SK-N-SH (cell line): ENCODE results near the gene LPGAT1.

Source experiments
- POLR2AphosphoS5 ChIP-seq: IDR thresholded peaks from 2 replicates; pipeline ENCODE4 v1.6.1; 2012; ENCODE audit warnings: low read depth, low read length
- TF ChIP-seq, protein P1 (sequence below): fragments of 200-600 bp; sonication (generic); IDR thresholded peaks from 2 replicates; pipeline ENCODE4 v1.6.1; 2017; ENCODE audit warnings: antibody characterized with exemption, mild to moderate bottlenecking, moderate library complexity

DNA sequence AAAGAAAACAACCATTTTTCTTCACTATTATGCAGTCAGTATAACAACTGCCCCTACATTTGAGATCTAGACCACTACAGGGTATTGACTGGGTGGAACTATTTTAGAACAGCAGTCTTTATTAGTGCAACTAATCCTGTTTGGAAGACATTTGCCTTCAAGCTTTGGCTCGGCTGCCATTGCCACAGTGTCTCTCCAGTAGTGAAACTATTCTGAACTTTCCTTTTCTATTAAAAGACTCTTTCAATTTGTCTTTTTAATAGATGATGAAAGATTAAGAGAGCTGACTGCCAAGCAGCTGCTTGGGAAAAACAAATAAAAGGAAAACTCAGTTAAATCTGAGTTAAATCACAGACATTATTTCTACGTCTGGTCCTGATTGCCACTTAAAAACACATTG, 49.3 kb downstream of the LPGAT1 start:
- TF ChIP-seq, protein P1, sequence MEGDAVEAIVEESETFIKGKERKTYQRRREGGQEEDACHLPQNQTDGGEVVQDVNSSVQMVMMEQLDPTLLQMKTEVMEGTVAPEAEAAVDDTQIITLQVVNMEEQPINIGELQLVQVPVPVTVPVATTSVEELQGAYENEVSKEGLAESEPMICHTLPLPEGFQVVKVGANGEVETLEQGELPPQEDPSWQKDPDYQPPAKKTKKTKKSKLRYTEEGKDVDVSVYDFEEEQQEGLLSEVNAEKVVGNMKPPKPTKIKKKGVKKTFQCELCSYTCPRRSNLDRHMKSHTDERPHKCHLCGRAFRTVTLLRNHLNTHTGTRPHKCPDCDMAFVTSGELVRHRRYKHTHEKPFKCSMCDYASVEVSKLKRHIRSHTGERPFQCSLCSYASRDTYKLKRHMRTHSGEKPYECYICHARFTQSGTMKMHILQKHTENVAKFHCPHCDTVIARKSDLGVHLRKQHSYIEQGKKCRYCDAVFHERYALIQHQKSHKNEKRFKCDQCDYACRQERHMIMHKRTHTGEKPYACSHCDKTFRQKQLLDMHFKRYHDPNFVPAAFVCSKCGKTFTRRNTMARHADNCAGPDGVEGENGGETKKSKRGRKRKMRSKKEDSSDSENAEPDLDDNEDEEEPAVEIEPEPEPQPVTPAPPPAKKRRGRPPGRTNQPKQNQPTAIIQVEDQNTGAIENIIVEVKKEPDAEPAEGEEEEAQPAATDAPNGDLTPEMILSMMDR: no peak
- TF ChIP-seq POLR2AphosphoS5: no peak
